Spleen (tissue), 7 donors: ENCODE data around the gene FBXO22.

Source experiments
- POLR2A ChIP-seq, 3 donors: fragments of 450-650 bp; IDR thresholded peaks; one replicate each; pipeline ENCODE4 v1.5.1; 2017; ENCODE audit warnings: antibody characterized with exemption in 3 of 3, mild to moderate bottlenecking in 1 of 3
- TF ChIP-seq, protein P1 (sequence below), 11 experiments: fragments of 200-600 bp in 7 of 11; fragments of 450-650 bp in 4 of 11; sonication (generic) in 4 of 11; IDR thresholded peaks in 8 of 11; conservative IDR thresholded peaks in 3 of 11; 1 replicate in 7 of 11; 2 replicates in 4 of 11; pipeline versions ENCODE4 v1.4.0 to v1.8.0; 2016 to 2021; ENCODE audit warnings: antibody characterized with exemption in 11 of 11, inconsistent platforms in 4 of 11, mild to moderate bottlenecking in 1 of 11
- donor health status: DM: no; HTN: no; CAD: no; lungs with moderate emphysema.
- donor health status: DM: no; HTN: no; CAD: no.
- donor health status: DM: no; HTN: no; CAD: no.

GRCh38 chr15:75869446-75869845 lies 34.2 kb upstream of the FBXO22 start:
- TF ChIP-seq POLR2A (IDR thresholded peaks at IDR 0.05): no peak
- TF ChIP-seq, protein P1, sequence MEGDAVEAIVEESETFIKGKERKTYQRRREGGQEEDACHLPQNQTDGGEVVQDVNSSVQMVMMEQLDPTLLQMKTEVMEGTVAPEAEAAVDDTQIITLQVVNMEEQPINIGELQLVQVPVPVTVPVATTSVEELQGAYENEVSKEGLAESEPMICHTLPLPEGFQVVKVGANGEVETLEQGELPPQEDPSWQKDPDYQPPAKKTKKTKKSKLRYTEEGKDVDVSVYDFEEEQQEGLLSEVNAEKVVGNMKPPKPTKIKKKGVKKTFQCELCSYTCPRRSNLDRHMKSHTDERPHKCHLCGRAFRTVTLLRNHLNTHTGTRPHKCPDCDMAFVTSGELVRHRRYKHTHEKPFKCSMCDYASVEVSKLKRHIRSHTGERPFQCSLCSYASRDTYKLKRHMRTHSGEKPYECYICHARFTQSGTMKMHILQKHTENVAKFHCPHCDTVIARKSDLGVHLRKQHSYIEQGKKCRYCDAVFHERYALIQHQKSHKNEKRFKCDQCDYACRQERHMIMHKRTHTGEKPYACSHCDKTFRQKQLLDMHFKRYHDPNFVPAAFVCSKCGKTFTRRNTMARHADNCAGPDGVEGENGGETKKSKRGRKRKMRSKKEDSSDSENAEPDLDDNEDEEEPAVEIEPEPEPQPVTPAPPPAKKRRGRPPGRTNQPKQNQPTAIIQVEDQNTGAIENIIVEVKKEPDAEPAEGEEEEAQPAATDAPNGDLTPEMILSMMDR (IDR thresholded peaks at IDR 0.05 in 8 of 11, conservative IDR thresholded peaks at IDR 0.05 in 3 of 11): no peak
